ENCODE measurements around the gene PHLDB2. TPM values are rescaled to one million over a fixed set of nuclear protein-coding genes. Genes with fewer than 3 reads are reported as not detected.

PHLDB2 gene
- total RNA-seq, 1 experiment from 2014 or later, result 60.5 TPM

- H3K27me3 Mint-ChIP-seq (ENCODE audit: insufficient read depth, unreplicated experiment), result no peaks in the 10 kb centered on the region
- BruUV-seq (replicated peaks), result no TSS peak
- H3K36me3 Mint-ChIP-seq (ENCODE audit: insufficient read depth, unreplicated experiment), result peaks cover 47% of the 10 kb centered on the region
- ChIA-PET POLR2A (no interaction called here), CTCF (no interaction called here)
- no peak overlapping the region for H3K4me3 Mint-ChIP-seq (ENCODE audit: unreplicated experiment)
- H3K27ac Mint-ChIP-seq (ENCODE audit: unreplicated experiment), result no peak overlapping the region
- peaks cover 7% of the 10 kb centered on the region for H3K4me1 Mint-ChIP-seq (ENCODE audit: low read depth, unreplicated experiment)
- intact Hi-C loops (cut with micrococcal nuclease; ENCODE audit: unreplicated experiment), result no loop called here
- H3K9me3 ChIP-seq, result 0 out of 2 replicates have a peak, but pooled peaks cover 2% of the 10 kb centered on the region
- H3K4me1 ChIP-seq, result no peaks in the 10 kb centered on the region
- DNase-seq, result no peak
- H3K36me3 ChIP-seq (ENCODE audit: control insufficient read depth, insufficient read depth, low read length), result no peaks in the 10 kb centered on the region
- H3K27me3 ChIP-seq (replicated peaks; ENCODE audit: control insufficient read depth, insufficient read depth, low read length), result no peaks in the 10 kb centered on the region
- no peak overlapping the region for H3K4me3 ChIP-seq (ENCODE audit: low read depth, low read length)
- no peak for TF ChIP-seq CTCF (IDR thresholded peaks at IDR 0.05; ENCODE audit: insufficient read depth in 1 of 2, low read depth in 1 of 2, low read length in 1 of 2, severe bottlenecking in 1 of 2, unreplicated experiment in 1 of 2)
- H3K9me3 Mint-ChIP-seq (ENCODE audit: unreplicated experiment), result peaks cover 33% of the 10 kb centered on the region
Observed at GRCh38 chr3:111819927-111820326, 39.1 kb upstream of the PHLDB2 start.

GRCh38 chr3:111820651-111821050, 38.4 kb upstream of the PHLDB2 start:
- Histone ChIP-seq H3K4me1 (no peaks in the 10 kb centered on the region), H3K9me3 (0 out of 2 replicates have a peak, but pooled peaks cover 2% of the 10 kb centered on the region), H3K4me3 (ENCODE audit: low read depth, low read length) (no peak overlapping the region), H3K36me3 (ENCODE audit: control insufficient read depth, insufficient read depth, low read length) (peaks cover 2% of the 10 kb centered on the region; the same call in 1 of the 2 replicates), H3K27me3 (replicated peaks; ENCODE audit: control insufficient read depth, insufficient read depth, low read length) (no peaks in the 10 kb centered on the region)
- Mint-ChIP-seq H3K9me3 (ENCODE audit: unreplicated experiment) (peaks cover 26% of the 10 kb centered on the region), H3K4me1 (ENCODE audit: low read depth, unreplicated experiment) (peaks cover 7% of the 10 kb centered on the region), H3K36me3 (ENCODE audit: insufficient read depth, unreplicated experiment) (peaks cover 40% of the 10 kb centered on the region), H3K27me3 (ENCODE audit: insufficient read depth, unreplicated experiment) (no peaks in the 10 kb centered on the region), H3K4me3 (ENCODE audit: unreplicated experiment) (no peak overlapping the region), H3K27ac (ENCODE audit: unreplicated experiment) (no peak overlapping the region)
- DNase-seq, result no peak
- intact Hi-C loops (cut with micrococcal nuclease; ENCODE audit: unreplicated experiment), result no loop called here
- ChIA-PET POLR2A (no interaction called here), CTCF (no interaction called here)
- BruUV-seq (replicated peaks), result no TSS peak
- no peak for TF ChIP-seq CTCF (IDR thresholded peaks at IDR 0.05; ENCODE audit: insufficient read depth in 1 of 2, low read depth in 1 of 2, low read length in 1 of 2, severe bottlenecking in 1 of 2, unreplicated experiment in 1 of 2)

GRCh38 chr3:111821891-111822290, 37.2 kb upstream of the PHLDB2 start:
- Mint-ChIP-seq H3K4me3 (ENCODE audit: unreplicated experiment) (no peak overlapping the region), H3K4me1 (ENCODE audit: low read depth, unreplicated experiment) (peaks cover 12% of the 10 kb centered on the region), H3K9me3 (ENCODE audit: unreplicated experiment) (peaks cover 20% of the 10 kb centered on the region), H3K27me3 (ENCODE audit: insufficient read depth, unreplicated experiment) (no peaks in the 10 kb centered on the region), H3K27ac (ENCODE audit: unreplicated experiment) (no peak overlapping the region), H3K36me3 (ENCODE audit: insufficient read depth, unreplicated experiment) (peaks cover 37% of the 10 kb centered on the region)
- Histone ChIP-seq H3K36me3 (ENCODE audit: control insufficient read depth, insufficient read depth, low read length) (peaks cover 2% of the 10 kb centered on the region; the same call in 1 of the 2 replicates), H3K4me3 (ENCODE audit: low read depth, low read length) (no peak overlapping the region), H3K27me3 (replicated peaks; ENCODE audit: control insufficient read depth, insufficient read depth, low read length) (no peaks in the 10 kb centered on the region), H3K4me1 (no peaks in the 10 kb centered on the region), H3K9me3 (0 out of 2 replicates have a peak, but pooled peaks cover 2% of the 10 kb centered on the region)
- ChIA-PET CTCF (no interaction called here), POLR2A (no interaction called here)
- BruUV-seq (replicated peaks), result no TSS peak
- DNase-seq, result no peak
- no peak for TF ChIP-seq CTCF (IDR thresholded peaks at IDR 0.05; ENCODE audit: insufficient read depth in 1 of 2, low read depth in 1 of 2, low read length in 1 of 2, severe bottlenecking in 1 of 2, unreplicated experiment in 1 of 2)
- intact Hi-C loops (cut with micrococcal nuclease; ENCODE audit: unreplicated experiment), result no loop called here

All from Caco-2 (cell line).